K562 (cell line): ENCODE measurements around the gene CD36.

ENCODE experiments used
- DNMT1 ChIP-seq: fragments of 450-650 bp; IDR thresholded peaks from 2 replicates; pipeline ENCODE4 v1.6.1; 2016; ENCODE audit warnings: antibody characterized with exemption, mild to moderate bottlenecking
- EHMT2 ChIP-seq: fragments of 450-650 bp; IDR thresholded peaks from 2 replicates; pipeline ENCODE4 v1.6.1; 2018; ENCODE audit warnings: antibody characterized with exemption
- FOSL1 ChIP-seq: fragments of 200-800 bp; sonication (Bioruptor generic); conservative IDR thresholded peaks from 2 replicates; pipeline ENCODE4 v1.6.1; 2016; ENCODE audit warnings: missing genetic modification characterization, missing compliant biosample characterization
- PHF8 ChIP-seq: fragments of 200-600 bp; sonication (generic); IDR thresholded peaks from 2 replicates; pipeline ENCODE4 v1.6.1; 2012; ENCODE audit warnings: mixed run types, mild to moderate bottlenecking, inconsistent platforms, low read length, moderate library complexity, borderline replicate concordance
- ZZZ3 ChIP-seq: fragments of 450-650 bp; IDR thresholded peaks from 2 replicates; pipeline ENCODE4 v1.6.1; 2016; ENCODE audit warnings: antibody characterized with exemption, mild to moderate bottlenecking, moderate library complexity
- TF ChIP-seq, protein P1 (sequence below), 3 experiments: fragments of 200-800 bp in 1 of 3; fragments of 250-450 bp in 1 of 3; fragments of 450-650 bp in 1 of 3; sonication (Bioruptor Pico) in 1 of 3; sonication (Bioruptor generic) in 1 of 3; formaldehyde crosslinking in 1 of 3; IDR thresholded peaks; 2 replicates each; pipeline versions ENCODE4 v1.6.1 to v1.8.0; 2016 to 2022; ENCODE audit warnings: mild to moderate bottlenecking in 2 of 3, missing genetic modification characterization in 2 of 3, missing compliant biosample characterization in 1 of 3, moderate library complexity in 1 of 3
- TF ChIP-seq, protein P2 (sequence below), 3 experiments: IDR thresholded peaks in 2 of 3; conservative IDR thresholded peaks in 1 of 3; 2 replicates each; pipeline ENCODE4 v1.5.1; 2011 to 2012; ENCODE audit warnings: low read length in 3 of 3, mild to moderate bottlenecking in 3 of 3, control low read depth in 2 of 3, improper control_type of control experiment in 1 of 3, inconsistent platforms in 1 of 3, low read depth in 1 of 3, mixed read lengths in 1 of 3, moderate library complexity in 1 of 3; ENCODE audit not compliant: insufficient read depth in 2 of 3

- TF ChIP-seq EHMT2: no peak
- TF ChIP-seq, protein P1, sequence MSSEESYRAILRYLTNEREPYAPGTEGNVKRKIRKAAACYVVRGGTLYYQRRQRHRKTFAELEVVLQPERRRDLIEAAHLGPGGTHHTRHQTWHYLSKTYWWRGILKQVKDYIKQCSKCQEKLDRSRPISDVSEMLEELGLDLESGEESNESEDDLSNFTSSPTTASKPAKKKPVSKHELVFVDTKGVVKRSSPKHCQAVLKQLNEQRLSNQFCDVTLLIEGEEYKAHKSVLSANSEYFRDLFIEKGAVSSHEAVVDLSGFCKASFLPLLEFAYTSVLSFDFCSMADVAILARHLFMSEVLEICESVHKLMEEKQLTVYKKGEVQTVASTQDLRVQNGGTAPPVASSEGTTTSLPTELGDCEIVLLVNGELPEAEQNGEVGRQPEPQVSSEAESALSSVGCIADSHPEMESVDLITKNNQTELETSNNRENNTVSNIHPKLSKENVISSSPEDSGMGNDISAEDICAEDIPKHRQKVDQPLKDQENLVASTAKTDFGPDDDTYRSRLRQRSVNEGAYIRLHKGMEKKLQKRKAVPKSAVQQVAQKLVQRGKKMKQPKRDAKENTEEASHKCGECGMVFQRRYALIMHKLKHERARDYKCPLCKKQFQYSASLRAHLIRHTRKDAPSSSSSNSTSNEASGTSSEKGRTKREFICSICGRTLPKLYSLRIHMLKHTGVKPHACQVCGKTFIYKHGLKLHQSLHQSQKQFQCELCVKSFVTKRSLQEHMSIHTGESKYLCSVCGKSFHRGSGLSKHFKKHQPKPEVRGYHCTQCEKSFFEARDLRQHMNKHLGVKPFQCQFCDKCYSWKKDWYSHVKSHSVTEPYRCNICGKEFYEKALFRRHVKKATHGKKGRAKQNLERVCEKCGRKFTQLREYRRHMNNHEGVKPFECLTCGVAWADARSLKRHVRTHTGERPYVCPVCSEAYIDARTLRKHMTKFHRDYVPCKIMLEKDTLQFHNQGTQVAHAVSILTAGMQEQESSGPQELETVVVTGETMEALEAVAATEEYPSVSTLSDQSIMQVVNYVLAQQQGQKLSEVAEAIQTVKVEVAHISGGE (CRISPR knock-in tag; IDR thresholded peaks at IDR 0.05): no peak
- no peak for TF ChIP-seq ZZZ3
- no peak for TF ChIP-seq PHF8
- TF ChIP-seq DNMT1: no peak
- TF ChIP-seq FOSL1 (tag): no peak
- TF ChIP-seq, protein P2, sequence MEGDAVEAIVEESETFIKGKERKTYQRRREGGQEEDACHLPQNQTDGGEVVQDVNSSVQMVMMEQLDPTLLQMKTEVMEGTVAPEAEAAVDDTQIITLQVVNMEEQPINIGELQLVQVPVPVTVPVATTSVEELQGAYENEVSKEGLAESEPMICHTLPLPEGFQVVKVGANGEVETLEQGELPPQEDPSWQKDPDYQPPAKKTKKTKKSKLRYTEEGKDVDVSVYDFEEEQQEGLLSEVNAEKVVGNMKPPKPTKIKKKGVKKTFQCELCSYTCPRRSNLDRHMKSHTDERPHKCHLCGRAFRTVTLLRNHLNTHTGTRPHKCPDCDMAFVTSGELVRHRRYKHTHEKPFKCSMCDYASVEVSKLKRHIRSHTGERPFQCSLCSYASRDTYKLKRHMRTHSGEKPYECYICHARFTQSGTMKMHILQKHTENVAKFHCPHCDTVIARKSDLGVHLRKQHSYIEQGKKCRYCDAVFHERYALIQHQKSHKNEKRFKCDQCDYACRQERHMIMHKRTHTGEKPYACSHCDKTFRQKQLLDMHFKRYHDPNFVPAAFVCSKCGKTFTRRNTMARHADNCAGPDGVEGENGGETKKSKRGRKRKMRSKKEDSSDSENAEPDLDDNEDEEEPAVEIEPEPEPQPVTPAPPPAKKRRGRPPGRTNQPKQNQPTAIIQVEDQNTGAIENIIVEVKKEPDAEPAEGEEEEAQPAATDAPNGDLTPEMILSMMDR (IDR thresholded peaks at IDR 0.05 in 2 of 3, conservative IDR thresholded peaks at IDR 0.05 in 1 of 3; ENCODE audit: insufficient read depth in 2 of 3, low read depth in 1 of 3, low read length in 3 of 3): no peak
Observed at GRCh38 chr7:80601999-80602398, 36.4 kb upstream of the CD36 start.
